ENCODE data around the gene SERPINE2.
"Not testable (repeated sequence)": the region's sequence is repeated elsewhere in the genome, so short reads cannot be mapped to it uniquely, and the experiment has no call there.

SERPINE2 gene

GRCh38 chr2:223970343-223971128 is 68.5 kb downstream of the SERPINE2 start:
- peak; percentile 25 for DNase-seq

GRCh38 chr2:223969856-223970255 is 69.2 kb downstream of the SERPINE2 start:
- DNase-seq = no peak

GRCh38 chr2:223969315-223969714 is 69.8 kb downstream of the SERPINE2 start:
- DNase-seq = no peak

- no peak for DNase-seq
These were observed 71.1 kb downstream of the SERPINE2 start for GRCh38 chr2:223967981-223968380.

- DNase-seq = no peak
These were observed 79.4 kb downstream of the SERPINE2 start for GRCh38 chr2:223959688-223960087.

GRCh38 chr2:223957092-223957851 is 81.8 kb downstream of the SERPINE2 start, which contains the start of gene MRPL44:
Gene MRPL44 (plus strand): TSS chr2:223957463. CDS start chr2:223957473, 10 bp downstream.
- DNase-seq = peak; percentile 87

- DNase-seq = no peak
These were observed 82.8 kb downstream of the SERPINE2 start for GRCh38 chr2:223956300-223956699.

- DNase-seq = no peak
These were observed 84.7 kb downstream of the SERPINE2 start for GRCh38 chr2:223954401-223954800.

- peak; percentile 84 for DNase-seq
These were observed 86.7 kb downstream of the SERPINE2 start for GRCh38 chr2:223952280-223952968.

GRCh38 chr2:223950448-223951347 is 88.4 kb downstream of the SERPINE2 start:
- DNase-seq = no peak

GRCh38 chr2:223949241-223949840 is 89.7 kb downstream of the SERPINE2 start:
- DNase-seq = no peak

GRCh38 chr2:223947711-223948205 is 91.3 kb downstream of the SERPINE2 start:
- DNase-seq = no peak

- DNase-seq = no peak
These were observed 93.3 kb downstream of the SERPINE2 start for GRCh38 chr2:223945755-223946154.

GRCh38 chr2:223944703-223945531 is 94.2 kb downstream of the SERPINE2 start, which contains the start of gene WDFY1:
Gene WDFY1 (minus strand): TSS chr2:223945335. CDS start chr2:223945284, 51 bp downstream.
- peak; percentile 66 for DNase-seq

GRCh38 chr2:223944166-223944702 is 94.9 kb downstream of the SERPINE2 start:
- no peak for DNase-seq

- no peak for DNase-seq
These were observed 95.5 kb downstream of the SERPINE2 start for GRCh38 chr2:223943561-223944008.

- DNase-seq = no peak
These were observed 96.0 kb downstream of the SERPINE2 start for GRCh38 chr2:223943135-223943534.

- no peak for DNase-seq
These were observed 97.4 kb downstream of the SERPINE2 start for GRCh38 chr2:223941579-223942277.

GRCh38 chr2:223939438-223939837 is 99.6 kb downstream of the SERPINE2 start:
- DNase-seq = not testable (repeated sequence)

GRCh38 chr2:223937535-223937934 is 101.6 kb downstream of the SERPINE2 start:
- DNase-seq = no peak
